Renal cortical epithelial cell (primary cell): Measurements from ENCODE around the gene BID. TPM values are rescaled to one million over a fixed set of nuclear protein-coding genes. Genes with fewer than 3 reads are reported as not detected.
"Not testable (repeated sequence)": the region's sequence is repeated elsewhere in the genome, so short reads cannot be mapped to it uniquely, and the experiment has no call there.

Source experiments
- DNase-seq: peaks from one replicate; pipeline ENCODE4 v3.0.0-alpha.2; 2011; ENCODE audit warnings: low read depth
- total RNA-seq: library from RNA; depleted of rRNA; stranded (reverse); fragments of >200 nt; gene quantifications from 2 replicates; pipeline ENCODE4 v1.2.3, GENCODE V29; 2014

BID gene
- total RNA-seq, 1 donor from 2014 or later, result 34.8 TPM

DNA sequence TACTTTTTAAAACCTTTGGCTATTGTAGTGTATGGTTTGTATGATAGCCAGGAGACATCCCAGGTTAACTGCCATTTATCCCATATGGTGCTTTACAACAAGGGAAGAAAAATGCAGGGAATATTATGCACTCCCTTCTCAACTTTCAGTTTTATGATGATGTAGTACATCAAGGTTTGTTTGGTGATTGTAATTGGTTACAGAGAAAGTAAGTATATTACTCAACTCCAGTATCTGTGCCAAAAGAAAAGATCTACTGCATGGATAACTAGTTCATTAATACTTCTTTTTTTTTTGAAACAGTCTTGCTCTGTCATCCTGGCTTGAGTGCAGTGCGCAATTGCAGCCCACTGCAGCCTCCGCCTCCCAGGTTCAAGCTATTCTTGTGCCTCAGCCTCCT lies 70.5 kb downstream of the BID start:
- DNase-seq, result no peak

- no peak for DNase-seq
These were observed 73.5 kb downstream of the BID start for GRCh38 chr22:17700778-17701177.

DNA sequence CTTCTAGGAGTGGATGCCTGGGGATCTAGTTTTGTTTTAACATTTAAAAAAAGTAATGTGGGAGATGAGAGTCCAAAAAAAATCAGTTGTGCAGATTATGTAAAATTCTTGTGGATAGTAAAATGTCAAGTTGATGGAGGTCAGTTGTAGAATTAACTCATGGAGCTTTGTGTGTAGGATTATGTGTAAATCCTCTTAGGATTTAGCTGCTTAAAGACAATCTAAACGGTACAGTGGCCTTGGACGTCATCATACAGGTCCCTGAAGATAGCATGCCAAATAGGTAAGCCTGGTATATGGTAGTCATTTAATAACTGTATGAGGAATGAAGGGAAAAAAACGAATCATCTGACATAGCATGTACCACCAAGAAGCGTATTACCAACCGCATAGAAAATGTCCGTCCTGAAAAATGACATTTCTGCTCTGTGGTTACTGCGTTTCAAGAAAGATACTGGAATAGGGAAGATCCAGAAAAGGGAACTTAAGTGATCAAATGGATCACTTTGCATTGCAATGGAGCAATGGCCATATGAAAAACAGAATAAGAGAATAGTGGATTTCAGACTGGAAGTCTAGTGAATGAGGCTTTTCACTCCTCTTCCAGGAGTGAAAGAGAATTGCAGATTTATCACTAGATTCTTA lies 74.5 kb downstream of the BID start:
- no peak for DNase-seq

- DNase-seq, result no peak
These were observed 75.3 kb downstream of the BID start for GRCh38 chr22:17698948-17699347.

DNA sequence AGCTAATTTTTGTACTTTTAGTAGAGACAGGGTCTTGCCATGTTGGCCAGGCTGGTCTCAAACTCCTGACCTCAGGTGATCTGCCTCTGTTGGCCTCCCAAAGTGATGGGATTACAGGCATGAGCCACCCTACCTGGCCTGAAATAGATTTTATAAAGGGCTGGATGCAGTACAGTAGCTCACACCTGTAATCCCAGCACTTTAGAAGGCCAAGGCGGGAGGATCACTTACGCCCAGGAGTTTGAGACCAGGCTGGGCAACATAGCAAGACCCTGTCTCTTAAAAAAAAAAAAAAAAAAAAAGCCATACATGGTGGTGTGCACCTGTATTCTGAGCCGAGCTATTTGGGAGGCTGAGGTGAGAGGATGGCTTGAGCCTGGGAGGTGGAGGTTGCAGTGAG lies 76.0 kb downstream of the BID start:
- not testable (repeated sequence) for DNase-seq

GRCh38 chr22:17697196-17697595 lies 77.1 kb downstream of the BID start:
- DNase-seq, result not testable (repeated sequence)

GRCh38 chr22:17695986-17696385 lies 78.3 kb downstream of the BID start:
- DNase-seq, result no peak

DNA sequence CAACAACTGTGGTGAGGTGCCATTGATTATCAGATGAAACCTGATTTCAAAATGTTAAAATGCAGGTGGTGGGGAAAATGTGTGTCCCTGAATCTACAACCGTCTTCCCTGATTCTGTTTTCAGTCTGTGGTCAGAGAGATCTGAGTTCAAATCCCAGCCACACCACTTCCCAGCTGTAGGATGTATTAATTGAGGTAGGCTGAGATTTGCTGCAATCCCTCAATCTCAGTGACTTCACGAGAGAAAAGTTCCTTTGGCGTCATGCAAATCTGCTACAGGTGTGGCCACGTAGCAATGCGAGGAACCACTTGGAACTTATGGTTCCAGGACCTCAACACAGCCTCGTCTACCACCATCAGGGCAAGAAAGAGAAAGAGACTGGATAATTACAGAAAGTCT lies 79.5 kb downstream of the BID start:
- no peak for DNase-seq

- no peak for DNase-seq
These were observed 80.1 kb downstream of the BID start for GRCh38 chr22:17694193-17694592.

- DNase-seq, result no peak
These were observed 81.4 kb downstream of the BID start for GRCh38 chr22:17692841-17693240.

DNA sequence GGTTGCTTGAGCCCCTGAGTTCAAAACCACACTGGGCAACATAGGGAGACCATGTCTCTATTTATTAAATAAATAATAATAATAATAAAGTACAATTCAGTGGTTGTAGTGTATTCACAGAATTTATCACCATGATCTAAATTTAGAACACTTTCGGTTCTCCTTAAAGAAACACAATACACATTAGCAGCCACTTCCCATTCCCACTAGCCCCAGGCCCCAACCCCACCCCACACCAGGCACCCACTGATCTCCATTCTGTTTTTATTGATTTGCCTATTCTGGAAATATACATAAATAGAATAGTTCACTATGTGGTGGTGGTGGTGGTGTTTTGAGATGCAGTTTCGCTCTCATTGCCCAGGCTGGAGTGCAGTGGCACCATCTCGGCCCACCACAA lies 90.0 kb downstream of the BID start:
- no peak for DNase-seq

Other genes starting within 250 kb of the BID start
- 0.20 and 0.87 TPM in 2 replicates for gene SLC25A18, start 211.0 kb downstream of the BID start, total RNA-seq
- gene ATP6V1E1, start 145.7 kb downstream of the BID start, total RNA-seq, result 219 and 241 TPM in 2 replicates
- gene BCL2L13, start 135.7 kb downstream of the BID start, total RNA-seq, result 86.1 and 90.3 TPM in 2 replicates